Measurements from ENCODE around the gene SHTN1.

The SHTN1 gene

GRCh38 chr10:116893686-116894037 is 111.3 kb downstream of the SHTN1 start:
- H3K27me3 ChIP-seq (ENCODE audit: insufficient read depth, low read length), result no peaks in the 10 kb centered on the region
- no peaks in the 10 kb centered on the region for H3K79me2 ChIP-seq (ENCODE audit: control insufficient read depth, insufficient read depth, low read length, poor library complexity)
- no peak overlapping the region for H3K4me2 ChIP-seq (ENCODE audit: low read length)
- H2BK5ac ChIP-seq (ENCODE audit: low read depth, low read length, poor library complexity), result no peak overlapping the region
- H2BK120ac ChIP-seq (ENCODE audit: insufficient read depth, low read length, poor library complexity), result no peak overlapping the region
- no peaks in the 10 kb centered on the region for H3K79me1 ChIP-seq (ENCODE audit: low read length)
- no peaks in the 10 kb centered on the region for H3K9me3 ChIP-seq (ENCODE audit: insufficient read depth, low read depth, low read length)
- H3K14ac ChIP-seq (ENCODE audit: low read length), result no peak overlapping the region
- no peak overlapping the region for H3K23ac ChIP-seq (ENCODE audit: low read length)
- H3K27ac ChIP-seq (ENCODE audit: low read depth, low read length), result no peak overlapping the region
- H4K12ac ChIP-seq (ENCODE audit: low read depth, low read length), result no peak overlapping the region
- no peak overlapping the region for H4K8ac ChIP-seq (ENCODE audit: low read depth, low read length)
- no peak overlapping the region for H2AFZ ChIP-seq (ENCODE audit: insufficient read depth, low read length, poor library complexity)
- H4K91ac ChIP-seq (ENCODE audit: low read depth, low read length), result no peak overlapping the region
- no peak overlapping the region for H3K4me3 ChIP-seq (ENCODE audit: low read depth, low read length)
- no peak overlapping the region for H2AK5ac ChIP-seq (ENCODE audit: low read length)
- no peak overlapping the region for H3K18ac ChIP-seq (ENCODE audit: low read length)
- H3K9ac ChIP-seq (ENCODE audit: low read length), result no peak overlapping the region
- H3K4ac ChIP-seq (ENCODE audit: low read depth, low read length), result no peak overlapping the region
- peaks cover 4% of the 10 kb centered on the region in 2 experiments for H3K4me1 ChIP-seq (ENCODE audit: control insufficient read depth in 1 of 2, insufficient read depth in 2 of 2, low read length in 2 of 2)
- DNase-seq, result no peak
- H2BK12ac ChIP-seq (ENCODE audit: low read length), result no peak overlapping the region
- peaks cover 0 to 3% of the 10 kb centered on the region in 2 experiments for H3K36me3 ChIP-seq (ENCODE audit: control insufficient read depth in 1 of 2, insufficient read depth in 2 of 2, low read length in 2 of 2)

- Histone ChIP-seq H3K27me3 (ENCODE audit: insufficient read depth, low read length) (no peaks in the 10 kb centered on the region), H3K9me3 (ENCODE audit: insufficient read depth, low read depth, low read length) (no peaks in the 10 kb centered on the region), H2AFZ (ENCODE audit: insufficient read depth, low read length, poor library complexity) (no peak overlapping the region), H3K14ac (ENCODE audit: low read length) (no peak overlapping the region), H2BK120ac (ENCODE audit: insufficient read depth, low read length, poor library complexity) (no peak overlapping the region), H3K36me3 (ENCODE audit: control insufficient read depth in 1 of 2, insufficient read depth in 2 of 2, low read length in 2 of 2) (peaks cover 0 to 2% of the 10 kb centered on the region in 2 experiments), H3K27ac (ENCODE audit: low read depth, low read length) (no peak overlapping the region), H3K79me1 (ENCODE audit: low read length) (no peaks in the 10 kb centered on the region), H2BK5ac (ENCODE audit: low read depth, low read length, poor library complexity) (no peak overlapping the region), H2BK12ac (ENCODE audit: low read length) (no peak overlapping the region), H3K4ac (ENCODE audit: low read depth, low read length) (no peak overlapping the region), H3K4me3 (ENCODE audit: low read depth, low read length) (no peak overlapping the region), H4K8ac (ENCODE audit: low read depth, low read length) (no peak overlapping the region), H2AK5ac (ENCODE audit: low read length) (no peak overlapping the region), H3K23ac (ENCODE audit: low read length) (no peak overlapping the region), H3K4me2 (ENCODE audit: low read length) (no peak overlapping the region), H3K4me1 (ENCODE audit: control insufficient read depth in 1 of 2, insufficient read depth in 2 of 2, low read length in 2 of 2) (peaks cover 8% of the 10 kb centered on the region in 2 experiments), H4K12ac (ENCODE audit: low read depth, low read length) (no peak overlapping the region), H4K91ac (ENCODE audit: low read depth, low read length) (no peak overlapping the region), H3K79me2 (ENCODE audit: control insufficient read depth, insufficient read depth, low read length, poor library complexity) (no peaks in the 10 kb centered on the region), H3K9ac (ENCODE audit: low read length) (no peak overlapping the region), H3K18ac (ENCODE audit: low read length) (no peak overlapping the region)
- no peak for DNase-seq
- WGBS (ENCODE audit: extremely low coverage, insufficient coverage, insufficient read length), result no CpG with 5 or more reads among the region's 11 CpGs
These were observed 111.9 kb downstream of the SHTN1 start for GRCh38 chr10:116892907-116893685.

GRCh38 chr10:116891208-116891607 is 113.8 kb downstream of the SHTN1 start:
- Histone ChIP-seq H3K9ac (ENCODE audit: low read length) (no peak overlapping the region), H2BK12ac (ENCODE audit: low read length) (no peak overlapping the region), H3K14ac (ENCODE audit: low read length) (no peak overlapping the region), H2BK120ac (ENCODE audit: insufficient read depth, low read length, poor library complexity) (no peak overlapping the region), H4K12ac (ENCODE audit: low read depth, low read length) (no peak overlapping the region), H3K36me3 (ENCODE audit: control insufficient read depth in 1 of 2, insufficient read depth in 2 of 2, low read length in 2 of 2) (no peaks in the 10 kb centered on the region), H3K4ac (ENCODE audit: low read depth, low read length) (no peak overlapping the region), H2AFZ (ENCODE audit: insufficient read depth, low read length, poor library complexity) (no peak overlapping the region), H3K23ac (ENCODE audit: low read length) (no peak overlapping the region), H3K18ac (ENCODE audit: low read length) (no peak overlapping the region), H2BK5ac (ENCODE audit: low read depth, low read length, poor library complexity) (no peak overlapping the region), H3K4me3 (ENCODE audit: low read depth, low read length) (no peak overlapping the region), H3K27me3 (ENCODE audit: insufficient read depth, low read length) (no peaks in the 10 kb centered on the region), H3K79me1 (ENCODE audit: low read length) (no peaks in the 10 kb centered on the region), H3K27ac (ENCODE audit: low read depth, low read length) (no peak overlapping the region), H3K4me1 (ENCODE audit: control insufficient read depth in 1 of 2, insufficient read depth in 2 of 2, low read length in 2 of 2) (peaks cover 8% of the 10 kb centered on the region in 2 experiments), H2AK5ac (ENCODE audit: low read length) (no peak overlapping the region), H4K8ac (ENCODE audit: low read depth, low read length) (no peak overlapping the region), H4K91ac (ENCODE audit: low read depth, low read length) (no peak overlapping the region), H3K9me3 (ENCODE audit: insufficient read depth, low read depth, low read length) (peaks cover 1% of the 10 kb centered on the region), H3K4me2 (ENCODE audit: low read length) (no peak overlapping the region), H3K79me2 (ENCODE audit: control insufficient read depth, insufficient read depth, low read length, poor library complexity) (no peaks in the 10 kb centered on the region)
- no peak for DNase-seq
- no CpG with 5 or more reads among the region's 7 CpGs for WGBS (ENCODE audit: extremely low coverage, insufficient coverage, insufficient read length)

- H4K91ac ChIP-seq (ENCODE audit: low read depth, low read length), result no peak overlapping the region
- no peak overlapping the region for H3K4ac ChIP-seq (ENCODE audit: low read depth, low read length)
- H3K9me3 ChIP-seq (ENCODE audit: insufficient read depth, low read depth, low read length), result peaks cover 1% of the 10 kb centered on the region
- H3K4me3 ChIP-seq (ENCODE audit: low read depth, low read length), result no peak overlapping the region
- no CpG with 5 or more reads among the region's 3 CpGs for WGBS (ENCODE audit: extremely low coverage, insufficient coverage, insufficient read length)
- H2BK120ac ChIP-seq (ENCODE audit: insufficient read depth, low read length, poor library complexity), result no peak overlapping the region
- no peaks in the 10 kb centered on the region for H3K27me3 ChIP-seq (ENCODE audit: insufficient read depth, low read length)
- no peak overlapping the region for H2AK5ac ChIP-seq (ENCODE audit: low read length)
- no peak overlapping the region for H3K27ac ChIP-seq (ENCODE audit: low read depth, low read length)
- peak overlapping the region; percentile 18 for H3K4me2 ChIP-seq (ENCODE audit: low read length)
- no peak overlapping the region for H3K14ac ChIP-seq (ENCODE audit: low read length)
- H3K18ac ChIP-seq (ENCODE audit: low read length), result no peak overlapping the region
- H3K9ac ChIP-seq (ENCODE audit: low read length), result no peak overlapping the region
- H3K79me1 ChIP-seq (ENCODE audit: low read length), result no peaks in the 10 kb centered on the region
- no peak overlapping the region for H2BK5ac ChIP-seq (ENCODE audit: low read depth, low read length, poor library complexity)
- no peak overlapping the region for H2BK12ac ChIP-seq (ENCODE audit: low read length)
- H4K12ac ChIP-seq (ENCODE audit: low read depth, low read length), result no peak overlapping the region
- H2AFZ ChIP-seq (ENCODE audit: insufficient read depth, low read length, poor library complexity), result no peak overlapping the region
- no peaks in the 10 kb centered on the region for H3K79me2 ChIP-seq (ENCODE audit: control insufficient read depth, insufficient read depth, low read length, poor library complexity)
- H3K36me3 ChIP-seq (ENCODE audit: control insufficient read depth in 1 of 2, insufficient read depth in 2 of 2, low read length in 2 of 2), result no peaks in the 10 kb centered on the region
- peaks cover 8% of the 10 kb centered on the region in 2 experiments for H3K4me1 ChIP-seq (ENCODE audit: control insufficient read depth in 1 of 2, insufficient read depth in 2 of 2, low read length in 2 of 2)
- no peak overlapping the region for H3K23ac ChIP-seq (ENCODE audit: low read length)
- H4K8ac ChIP-seq (ENCODE audit: low read depth, low read length), result no peak overlapping the region
- DNase-seq, result no peak
These were observed 115.9 kb downstream of the SHTN1 start for GRCh38 chr10:116889066-116889465.
